GM19452 (cell line): ENCODE results near the gene TCP11.

Source experiments
- ATAC-seq: cut with Tn5 transposase; IDR thresholded peaks from one replicate; pipeline ENCODE4 v1.9.1; 2021; ENCODE audit not compliant: unreplicated experiment

The TCP11 gene

DNA sequence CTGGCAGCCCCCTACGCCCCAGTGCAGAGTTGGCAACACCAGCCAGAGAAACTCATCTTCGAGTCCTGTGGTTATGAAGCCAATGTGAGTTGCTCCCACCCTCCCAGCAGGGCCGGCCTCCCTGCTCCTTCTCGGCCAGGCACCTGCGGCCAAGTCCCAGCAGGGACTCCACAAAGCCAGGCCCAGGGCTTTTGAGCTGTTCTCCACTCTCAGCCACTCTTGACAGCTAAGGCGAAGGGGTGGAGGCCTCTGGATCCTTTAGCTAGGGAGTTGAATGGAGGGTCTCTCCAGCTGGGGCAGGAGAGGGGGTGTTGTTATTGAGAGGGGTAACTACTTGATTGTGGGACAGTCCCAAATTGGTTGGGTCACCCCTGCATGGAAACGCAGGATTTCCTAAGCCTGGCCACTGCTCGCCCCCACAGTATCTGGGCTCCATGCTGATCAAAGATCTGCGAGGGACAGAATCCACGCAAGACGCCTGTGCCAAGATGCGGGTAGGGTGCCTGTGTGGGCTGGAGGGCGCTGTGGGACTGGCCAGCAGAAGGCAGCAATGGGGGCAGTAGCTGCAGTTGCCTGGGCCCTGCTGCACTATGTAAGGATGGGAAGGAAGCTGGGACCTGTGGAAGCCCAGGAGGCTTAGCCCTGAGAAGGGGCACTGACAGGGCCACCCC is 58.3 kb downstream of the TCP11 start:
- no peak for ATAC-seq

DNA sequence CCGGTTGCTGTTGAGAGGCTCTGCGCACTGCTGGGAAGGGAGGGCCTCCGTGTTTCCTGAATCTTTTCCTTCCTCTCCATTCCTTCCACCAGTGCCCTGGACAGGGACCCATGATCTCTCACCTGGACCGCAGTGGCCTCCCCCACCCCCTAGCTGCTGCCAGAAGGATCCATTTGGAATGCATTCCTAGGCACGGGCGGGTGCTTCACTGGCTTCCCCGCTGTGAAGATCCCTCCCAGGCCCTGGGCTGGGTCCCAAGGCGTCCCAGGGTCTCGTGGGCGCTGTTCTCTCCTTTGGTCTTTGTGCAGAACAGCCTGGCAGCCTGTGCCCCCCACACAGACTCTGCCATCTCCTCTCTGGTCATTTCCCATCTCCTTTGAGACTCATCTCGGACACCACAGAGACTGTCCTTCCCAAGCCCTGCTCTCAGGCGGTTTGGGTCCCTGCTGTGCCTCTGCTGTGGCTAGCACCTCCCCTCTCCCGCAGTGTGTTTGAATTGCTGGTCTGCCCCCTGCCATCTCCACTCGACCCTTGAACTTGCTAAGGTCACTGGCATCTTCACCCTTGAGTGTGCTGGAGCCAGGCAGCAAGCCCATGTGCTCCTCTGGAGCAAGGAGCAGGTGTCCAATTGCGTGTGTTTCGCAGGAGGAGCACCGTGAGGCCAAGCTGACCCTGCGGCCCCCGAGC is 59.0 kb downstream of the TCP11 start:
- ATAC-seq: no peak

DNA sequence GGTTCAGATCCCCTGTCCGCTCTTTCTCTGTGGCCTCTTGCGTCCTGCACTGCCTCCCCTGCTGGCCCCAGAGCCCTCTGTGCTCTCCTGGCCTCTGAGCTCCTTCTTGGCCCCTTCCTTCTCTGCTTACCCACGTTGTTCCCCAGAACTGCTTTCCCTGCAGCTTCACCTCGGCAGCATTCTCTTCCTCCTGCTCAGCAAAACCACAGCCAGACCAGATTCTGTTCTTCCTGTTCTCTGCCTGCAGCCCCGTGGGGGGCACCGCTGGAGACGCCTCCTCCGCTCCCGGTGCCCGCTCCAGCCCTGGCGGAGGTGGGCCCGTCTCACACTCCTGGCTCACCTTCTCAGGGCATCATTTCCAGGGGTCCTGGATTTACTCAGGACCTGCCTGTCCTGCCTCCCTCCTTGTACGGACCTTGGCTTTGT is 59.7 kb downstream of the TCP11 start:
- ATAC-seq: no peak

DNA sequence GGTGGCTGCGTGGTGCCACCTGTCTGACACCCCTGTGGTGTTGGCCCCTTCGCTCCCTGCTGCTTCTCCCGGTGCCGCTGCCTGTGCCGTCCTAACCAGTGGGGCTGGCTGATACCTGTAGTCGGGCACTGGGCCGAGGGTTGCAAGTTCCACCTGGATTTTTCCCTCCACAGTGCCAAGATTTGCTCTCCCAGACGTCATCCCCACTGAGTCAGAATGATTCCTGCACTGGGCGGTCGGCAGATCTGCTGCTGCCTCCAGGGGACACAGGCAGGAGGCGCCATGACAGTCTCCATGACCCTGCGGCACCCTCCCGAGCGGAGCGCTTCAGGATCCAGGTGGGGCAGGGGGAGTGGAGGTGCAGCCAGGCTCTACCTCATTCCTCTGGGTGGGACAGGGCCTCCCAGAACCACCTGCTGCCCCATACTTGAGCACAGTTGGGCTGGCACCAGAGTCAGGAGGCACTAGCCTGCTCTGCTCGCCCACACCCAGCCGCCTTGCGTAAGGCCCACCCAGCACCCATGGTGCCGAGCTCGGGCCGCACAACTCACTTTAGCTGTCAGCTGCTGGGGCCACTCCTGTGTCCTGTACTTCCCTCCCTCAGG is 60.2 kb downstream of the TCP11 start:
- ATAC-seq: no peak

DNA sequence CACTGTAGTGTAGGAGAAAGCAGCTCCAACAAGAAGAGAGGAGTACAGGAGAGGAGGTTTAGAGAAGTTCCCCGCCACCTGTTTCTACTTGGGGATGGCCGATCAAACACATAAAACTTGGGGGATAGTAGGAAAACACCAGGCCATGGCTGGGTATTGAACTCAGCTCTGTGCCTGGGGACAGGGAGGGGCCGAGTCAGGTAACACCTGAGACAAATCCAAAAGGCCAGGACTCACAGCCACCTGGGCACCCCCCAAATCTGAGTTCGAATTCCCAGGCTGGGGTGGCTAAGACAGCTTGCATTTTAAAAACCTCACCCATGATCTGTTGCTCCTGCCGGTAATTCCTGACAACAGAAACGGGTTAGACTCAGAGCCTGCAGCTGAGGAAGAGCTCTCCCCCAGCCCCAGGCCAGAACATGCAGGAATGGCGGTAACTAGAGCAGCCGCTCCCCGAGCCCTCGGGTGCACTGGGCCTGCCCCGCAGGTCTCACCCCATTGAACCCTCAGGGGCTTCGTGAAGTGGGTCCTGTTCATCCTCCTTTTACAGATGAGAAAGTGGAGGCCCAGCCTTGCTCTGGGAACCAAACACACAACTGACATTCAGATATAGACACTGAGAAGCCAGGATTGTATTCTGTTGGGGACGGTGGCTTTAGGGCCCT is 61.0 kb downstream of the TCP11 start:
- ATAC-seq: no peak

DNA sequence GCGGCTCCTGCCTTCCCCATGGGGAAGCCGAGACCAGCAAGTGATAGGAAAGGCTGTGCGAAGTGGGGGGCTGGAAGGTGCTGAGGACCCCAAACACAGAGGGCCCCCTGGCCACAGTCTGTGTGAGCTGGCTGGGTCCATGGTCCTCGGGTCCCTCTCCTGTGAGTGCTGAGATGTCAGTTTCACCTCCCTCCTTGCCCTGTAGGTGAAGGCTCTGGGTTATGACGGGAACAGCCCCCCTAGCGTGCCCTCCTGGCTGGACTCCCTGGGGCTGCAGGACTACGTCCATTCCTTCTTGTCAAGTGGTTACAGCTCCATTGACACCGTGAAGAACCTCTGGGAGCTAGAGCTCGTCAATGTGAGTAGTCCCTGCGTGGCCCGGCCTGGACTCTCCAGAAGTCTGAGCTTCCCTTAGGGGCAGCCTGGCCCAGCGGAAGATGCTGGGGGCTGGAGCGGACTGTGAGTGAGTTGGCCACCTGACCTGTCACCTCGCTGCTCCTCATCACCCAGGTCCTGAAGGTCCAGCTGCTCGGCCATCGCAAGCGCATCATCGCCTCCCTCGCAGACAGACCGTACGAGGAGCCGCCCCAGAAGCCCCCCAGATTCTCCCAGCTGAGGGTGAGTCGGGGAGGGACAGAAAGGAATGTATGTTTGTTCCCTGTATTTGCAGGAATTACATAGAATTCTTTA is 61.7 kb downstream of the TCP11 start:
- no peak for ATAC-seq

DNA sequence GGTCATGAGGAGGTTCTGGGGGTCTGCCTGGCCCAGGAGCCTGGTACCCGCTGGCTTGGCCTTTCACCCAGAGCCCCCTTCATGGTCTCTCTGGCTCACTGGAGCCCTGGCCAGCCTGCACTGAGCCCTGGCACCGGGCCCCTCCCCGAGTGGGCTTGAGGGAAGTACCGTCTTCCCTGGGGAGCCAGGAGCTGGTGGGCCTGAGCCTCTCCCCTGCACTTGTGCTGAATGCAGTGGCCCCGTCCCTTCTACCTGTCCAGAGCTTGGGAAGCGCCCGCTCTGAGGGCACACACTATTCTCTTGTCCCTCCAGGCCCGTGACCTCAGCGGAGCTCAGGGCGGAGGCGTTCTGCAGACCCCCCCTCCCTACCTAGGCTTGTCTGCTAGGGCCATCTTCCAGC is 62.2 kb downstream of the TCP11 start:
- no peak for ATAC-seq

DNA sequence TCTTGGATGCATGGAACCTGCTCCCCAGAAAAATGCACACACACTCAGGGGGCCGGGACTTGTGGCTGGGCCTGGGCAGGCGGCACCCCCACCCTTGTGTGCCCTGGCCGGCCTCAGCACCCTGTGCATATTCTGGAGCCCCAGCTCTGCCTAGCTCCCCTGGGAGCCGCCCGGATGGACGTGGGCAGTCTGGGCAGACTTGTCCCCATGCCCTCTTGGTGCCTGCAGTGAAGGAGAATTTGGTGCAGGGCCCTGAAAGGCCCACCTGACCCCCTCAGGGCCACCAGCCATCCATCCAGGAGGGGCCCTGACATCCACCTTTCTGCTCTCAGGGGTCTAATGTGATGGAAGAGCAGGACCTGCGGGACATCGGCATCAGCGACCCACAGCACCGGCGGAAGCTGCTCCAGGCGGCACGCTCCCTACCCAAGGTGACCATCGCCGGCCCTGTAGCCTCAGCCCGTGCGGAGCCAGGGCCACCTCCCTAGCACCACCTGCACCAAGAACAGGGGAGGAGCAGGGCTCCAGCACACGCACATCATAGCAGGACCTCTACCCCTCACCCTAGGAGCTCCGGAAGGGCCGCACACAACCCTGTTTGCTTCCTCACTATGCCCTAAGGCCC is 62.8 kb downstream of the TCP11 start:
- no peak for ATAC-seq

DNA sequence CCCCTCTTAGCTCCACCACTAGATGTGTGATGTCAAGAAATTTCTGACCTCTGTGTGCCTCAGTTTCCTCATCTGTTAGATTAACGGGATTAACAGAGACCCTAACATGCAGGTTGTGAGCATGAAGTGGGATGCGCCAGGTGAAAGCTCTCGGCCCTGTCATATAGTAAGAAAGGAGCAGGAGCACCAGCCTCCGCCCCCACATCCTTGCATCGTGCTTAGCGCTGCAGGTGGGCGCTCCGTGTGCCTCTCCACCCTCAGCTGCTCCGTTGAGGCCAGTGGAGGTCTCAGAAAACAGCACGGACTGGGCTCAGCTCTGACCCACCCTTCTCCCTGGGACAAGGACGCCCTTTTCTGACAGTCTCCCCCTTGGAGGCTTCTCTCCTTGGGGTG is 63.4 kb downstream of the TCP11 start:
- ATAC-seq: no peak

DNA sequence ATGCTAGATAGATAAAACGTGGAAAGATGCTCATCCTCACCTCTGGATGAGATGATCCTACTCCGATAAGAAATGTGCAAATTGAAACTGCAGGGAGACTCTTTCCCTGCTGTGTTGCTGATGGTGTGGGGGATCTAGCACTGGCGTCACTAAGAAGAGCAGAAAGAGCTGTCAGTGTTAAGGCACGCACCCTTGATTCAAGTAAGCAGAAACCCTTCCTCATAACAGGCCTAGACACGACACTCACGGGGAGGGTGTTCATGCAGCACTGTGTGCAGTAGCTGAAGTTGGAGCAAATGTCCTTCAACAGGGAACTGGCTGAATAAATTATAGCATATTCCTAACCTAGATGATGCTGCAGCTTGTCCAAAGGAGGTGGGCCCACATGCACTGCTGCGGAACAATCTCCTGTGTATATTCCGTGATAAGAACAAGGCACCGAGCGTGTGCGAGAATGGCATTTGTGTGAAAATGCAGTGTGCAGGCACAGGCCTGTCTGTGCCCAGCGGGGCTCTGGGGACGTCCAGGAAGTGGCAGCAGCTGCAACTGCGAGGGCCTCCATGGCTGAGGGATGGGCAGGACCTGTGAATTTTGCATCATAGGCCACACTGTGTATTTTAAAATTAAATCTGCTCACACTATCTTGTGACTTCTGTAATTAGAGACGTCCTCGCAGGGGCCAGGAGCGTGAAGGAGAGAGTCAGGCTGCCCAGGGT is 64.0 kb downstream of the TCP11 start:
- ATAC-seq: no peak

DNA sequence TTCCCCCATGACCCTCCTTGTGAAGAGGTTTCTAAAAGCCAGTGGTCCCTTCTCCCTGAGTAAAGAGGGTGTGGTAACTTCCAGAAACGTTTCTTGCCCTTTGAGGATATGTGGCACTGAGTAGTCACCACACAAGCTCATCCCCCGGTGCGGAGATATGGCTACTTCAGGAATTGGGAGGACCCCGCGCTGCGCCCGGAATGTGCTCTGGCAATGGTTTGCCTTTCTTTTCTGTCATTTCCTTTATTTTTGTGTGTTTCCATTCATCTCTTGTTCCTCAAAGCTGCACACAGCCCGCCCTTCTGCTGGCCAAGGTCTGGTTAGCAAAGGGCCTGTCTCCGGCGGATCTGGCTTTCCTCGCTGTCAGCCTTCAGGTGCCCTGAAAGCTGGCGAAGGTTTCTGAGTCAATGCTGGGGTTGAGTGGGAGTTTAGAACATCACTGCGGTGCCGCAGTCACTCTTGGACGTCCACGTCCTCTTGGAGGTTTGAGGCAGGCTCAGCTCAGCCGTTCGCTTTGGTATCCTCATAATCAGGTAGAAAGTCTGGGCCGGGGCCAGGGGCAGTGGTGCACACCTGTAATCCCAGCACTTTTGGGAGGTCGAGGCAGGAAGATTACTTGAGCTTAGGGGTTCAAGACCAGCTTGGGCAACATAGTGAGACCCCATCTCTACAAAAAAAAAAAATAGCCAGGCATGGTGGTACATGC is 67.2 kb downstream of the TCP11 start:
- ATAC-seq: no peak

DNA sequence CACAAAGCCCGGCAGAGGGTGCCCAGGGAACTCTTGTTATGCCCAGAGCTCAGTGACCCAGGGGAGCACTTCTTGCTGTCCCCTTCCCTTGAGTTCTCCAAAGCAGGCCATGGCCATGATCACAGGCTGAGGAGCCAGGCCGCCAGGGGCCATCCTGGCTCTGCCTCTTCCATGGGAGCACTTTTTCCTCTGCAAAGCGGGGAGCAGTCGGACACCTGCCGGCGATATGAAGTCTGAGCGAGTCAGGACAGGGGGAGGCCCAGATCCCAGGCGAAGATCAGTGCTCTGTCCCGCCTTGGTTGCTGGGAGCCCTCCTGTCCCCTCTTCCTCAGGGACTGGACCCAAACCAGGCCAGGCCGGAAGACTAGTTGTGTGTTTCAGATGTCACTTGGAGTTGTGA is 67.9 kb downstream of the TCP11 start:
- no peak for ATAC-seq

DNA sequence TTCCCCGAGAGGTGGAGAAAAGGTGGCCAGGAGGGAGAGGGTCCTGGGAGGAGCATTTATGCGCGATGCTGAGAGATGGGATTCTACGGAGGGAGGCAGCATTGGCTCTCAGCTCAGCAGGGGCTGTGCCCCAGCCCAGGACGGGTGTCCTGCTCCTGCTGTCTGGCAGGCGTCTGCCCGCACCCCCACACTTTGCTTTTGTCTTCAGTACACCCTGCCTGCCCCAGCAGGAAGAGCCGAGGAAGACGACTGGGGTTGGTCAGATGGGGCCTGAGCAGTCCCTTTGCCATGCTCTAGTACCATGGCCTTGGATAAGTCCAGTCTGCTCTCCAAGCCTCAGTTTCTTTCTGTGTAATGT is 68.5 kb downstream of the TCP11 start:
- no peak for ATAC-seq

DNA sequence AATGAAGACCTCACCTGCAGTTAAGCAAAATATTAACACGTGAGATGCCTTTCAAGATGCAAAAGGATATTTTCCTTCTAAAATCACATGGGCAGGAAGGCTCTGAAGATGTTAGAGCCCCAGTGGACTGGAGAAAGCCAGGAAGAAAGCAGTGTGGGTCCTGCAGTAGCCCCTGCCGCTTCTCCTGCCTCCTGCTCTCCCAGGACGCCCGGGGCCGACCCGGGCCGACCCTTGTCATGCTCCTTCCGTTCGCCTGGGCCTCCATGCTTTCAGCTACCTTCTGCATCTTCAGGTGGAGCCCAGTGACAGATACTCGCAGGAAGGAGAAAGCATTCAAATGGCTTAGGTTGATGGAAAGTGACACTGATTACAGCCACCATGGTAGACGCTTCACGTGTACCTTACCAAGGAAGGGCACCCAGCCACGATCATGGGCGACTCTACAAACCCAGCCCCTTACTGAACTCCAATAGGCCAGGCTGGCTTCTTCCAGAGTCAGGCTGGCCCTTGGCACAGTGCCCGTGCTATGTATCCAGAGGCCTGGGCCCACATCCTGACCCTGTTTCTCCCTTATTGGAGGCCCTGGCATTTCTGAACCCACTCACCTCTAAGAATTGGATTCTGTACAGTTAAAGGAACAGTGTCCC is 69.0 kb downstream of the TCP11 start:
- ATAC-seq: no peak

DNA sequence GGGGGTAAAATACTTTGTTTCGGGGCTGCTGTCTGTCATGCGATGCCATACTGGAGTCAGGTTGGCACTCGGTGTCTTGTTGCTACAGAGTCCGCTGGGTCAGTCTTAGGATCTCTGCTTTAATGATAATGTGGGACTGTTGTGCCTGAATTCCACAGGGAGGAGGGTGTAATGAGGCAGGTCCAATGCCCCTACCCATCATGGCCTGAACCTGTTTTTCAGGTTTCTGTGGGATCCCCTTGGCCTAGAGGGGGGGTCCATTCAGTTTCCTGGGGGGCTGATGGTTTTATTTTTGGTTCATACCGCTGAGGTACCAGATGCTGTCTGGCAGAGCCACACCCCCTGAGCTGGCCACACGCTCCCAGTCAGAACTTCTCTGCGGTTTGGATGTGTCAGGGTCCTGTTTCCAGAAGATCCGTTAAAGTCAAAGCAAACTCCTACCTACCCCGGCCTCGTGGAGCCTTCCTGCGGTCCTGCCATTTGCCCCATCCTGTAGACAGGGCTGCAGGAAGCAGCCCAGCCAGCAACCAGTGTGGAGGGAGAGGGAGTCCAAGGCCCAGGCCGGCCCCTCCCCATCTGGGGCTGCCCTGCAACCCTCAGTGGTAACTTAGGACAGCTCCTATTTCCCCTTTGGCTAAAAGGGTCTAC is 69.7 kb downstream of the TCP11 start:
- no peak for ATAC-seq

DNA sequence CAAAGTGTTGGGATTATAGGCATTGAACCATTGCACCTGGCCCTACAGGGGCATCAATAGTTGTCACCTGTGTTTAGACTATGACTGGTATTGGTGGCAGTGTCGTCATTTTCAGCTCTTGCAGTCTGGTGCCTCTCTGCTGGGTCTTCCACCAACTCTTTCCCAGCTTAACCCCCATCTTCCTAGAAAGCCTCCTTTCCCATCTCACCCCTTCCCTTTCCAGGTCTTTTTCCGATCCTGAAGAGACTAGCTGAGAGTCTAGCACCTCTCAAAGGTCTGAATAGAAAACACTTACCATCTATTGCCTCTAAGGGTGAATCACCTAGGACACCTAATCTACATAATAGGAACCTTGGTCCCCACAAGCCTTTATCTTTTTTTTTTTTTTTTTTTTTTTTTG is 71.0 kb downstream of the TCP11 start:
- ATAC-seq: no peak

DNA sequence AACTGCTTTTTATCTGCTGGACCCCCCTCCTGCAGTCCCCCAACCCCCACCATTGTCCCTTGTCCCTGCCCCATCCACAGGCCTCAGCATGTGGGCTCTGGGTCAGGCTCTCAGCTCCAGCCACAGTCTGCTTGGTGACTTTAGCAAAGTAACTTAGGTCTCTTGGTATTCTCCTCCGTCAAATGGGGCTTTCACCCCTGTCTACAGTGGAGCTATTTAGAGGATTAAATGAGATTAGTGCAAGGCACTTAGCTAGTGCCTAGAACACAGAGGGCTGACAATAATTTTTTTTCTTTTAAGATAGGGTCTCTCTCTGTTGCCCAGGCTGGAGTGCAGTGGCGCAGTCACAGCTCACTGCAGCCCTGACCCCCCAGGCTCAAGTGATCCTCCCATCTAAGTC is 71.9 kb downstream of the TCP11 start:
- no peak for ATAC-seq

DNA sequence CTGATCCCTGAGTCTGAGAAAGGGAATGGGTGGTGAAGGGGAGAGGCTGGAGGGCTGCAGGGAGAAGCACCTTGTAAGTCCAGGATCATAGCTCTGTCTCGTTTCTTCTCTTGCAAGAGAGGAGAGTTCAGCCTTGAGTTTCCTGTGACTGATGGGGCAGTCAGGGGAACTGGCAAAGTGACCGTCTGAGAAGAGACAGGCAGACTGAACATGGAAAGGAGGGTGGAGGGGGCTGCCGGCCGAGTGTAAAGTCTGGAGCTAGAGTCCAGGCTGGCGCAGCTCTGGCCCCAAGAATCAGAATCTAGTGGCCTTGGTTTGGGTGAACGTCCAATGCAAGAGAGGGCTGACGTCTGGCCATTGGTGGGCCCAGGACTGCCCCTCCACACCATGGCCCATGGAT is 72.5 kb downstream of the TCP11 start:
- ATAC-seq: no peak

DNA sequence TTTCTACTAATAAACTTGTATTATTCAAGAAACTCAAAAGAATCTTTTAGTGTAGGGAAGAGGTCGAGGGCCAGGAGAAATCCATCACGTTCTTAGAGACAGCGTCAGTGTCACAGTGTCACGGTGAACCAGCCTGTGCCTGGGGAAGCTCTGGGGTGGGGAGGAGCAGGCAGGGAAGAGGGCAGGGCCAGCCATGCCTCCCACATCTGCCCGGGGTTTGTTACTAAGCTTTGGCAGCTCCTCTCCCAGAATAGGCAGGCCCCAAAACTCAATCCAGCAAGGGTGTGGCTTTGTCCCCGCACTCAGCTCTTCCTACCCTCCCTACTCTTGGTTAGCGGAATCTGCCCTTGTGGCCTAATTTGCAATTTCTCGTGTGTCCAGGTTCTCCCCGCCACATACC is 72.9 kb downstream of the TCP11 start:
- no peak for ATAC-seq
